C1 segment of cervical spinal cord (tissue), 14 donors: Measurements from ENCODE around the gene TTC1.
A peak's percentile ranks its signal among the peaks of the same experiment; 100 is the strongest.
"Not testable (repeated sequence)": the region's sequence is repeated elsewhere in the genome, so short reads cannot be mapped to it uniquely, and the experiment has no call there.

Experiments used
- DNase-seq, 14 donors: peaks; one replicate each; lab custom pipeline; 2025; lab: John Stamatoyannopoulos, UW

TTC1 gene

GRCh38 chr5:160008877-160009590 is at the start of gene TTC1:
Gene TTC1, plus strand, starts transcription at chr5:160009139. Its CDS starts 1,390 bp downstream, at chr5:160010529.
- DNase-seq = peak; percentile 22 to 96 (median 90)

GRCh38 chr5:159961176-159962160 is 47.5 kb upstream of the TTC1 start:
- no peak for DNase-seq

- DNase-seq = no peak
Observed at GRCh38 chr5:159962214-159962613, 46.7 kb upstream of the TTC1 start.

GRCh38 chr5:159963935-159964334 is 45.0 kb upstream of the TTC1 start:
- no peak for DNase-seq

GRCh38 chr5:159965031-159965837 is 43.7 kb upstream of the TTC1 start:
- peak in 2 of 14 donors; percentile 5 to 21 for DNase-seq

- DNase-seq = not testable (repeated sequence)
Observed at GRCh38 chr5:159965838-159966128, 43.2 kb upstream of the TTC1 start.

GRCh38 chr5:159969966-159970365 is 39.0 kb upstream of the TTC1 start:
- DNase-seq = no peak

GRCh38 chr5:159971038-159971437 is 37.9 kb upstream of the TTC1 start:
- DNase-seq = no peak

GRCh38 chr5:159971514-159971913 is 37.4 kb upstream of the TTC1 start:
- no peak for DNase-seq

GRCh38 chr5:159971931-159972461 is 36.9 kb upstream of the TTC1 start:
- DNase-seq = no peak

GRCh38 chr5:159972538-159973362 is 36.2 kb upstream of the TTC1 start:
- no peak for DNase-seq

GRCh38 chr5:159975462-159976019 is 33.4 kb upstream of the TTC1 start:
- peak in 2 of 14 donors; percentile 1 to 2 for DNase-seq

- no peak for DNase-seq
Observed at GRCh38 chr5:159976921-159977320, 32.0 kb upstream of the TTC1 start.

GRCh38 chr5:159978358-159978757 is 30.6 kb upstream of the TTC1 start:
- no peak for DNase-seq

- DNase-seq = no peak
Observed at GRCh38 chr5:159982421-159983173, 26.3 kb upstream of the TTC1 start.

GRCh38 chr5:159987031-159987674 is 21.8 kb upstream of the TTC1 start:
- DNase-seq = peak in 12 of 14 donors; percentile 4 to 54 (median 32)

GRCh38 chr5:159990506-159990905 is 18.4 kb upstream of the TTC1 start:
- DNase-seq = no peak

GRCh38 chr5:159992566-159992965 is 16.4 kb upstream of the TTC1 start:
- DNase-seq = no peak

- no peak for DNase-seq
Observed at GRCh38 chr5:159993194-159993593, 15.7 kb upstream of the TTC1 start.
